GM21381 (cell line): ENCODE results near the gene FOXO6.

Experiments
- ATAC-seq: cut with Tn5 transposase; IDR thresholded peaks from one replicate; pipeline ENCODE4 v1.9.1; 2021; ENCODE audit warnings: mild to moderate bottlenecking, moderate library complexity; ENCODE audit not compliant: unreplicated experiment

The FOXO6 gene

DNA sequence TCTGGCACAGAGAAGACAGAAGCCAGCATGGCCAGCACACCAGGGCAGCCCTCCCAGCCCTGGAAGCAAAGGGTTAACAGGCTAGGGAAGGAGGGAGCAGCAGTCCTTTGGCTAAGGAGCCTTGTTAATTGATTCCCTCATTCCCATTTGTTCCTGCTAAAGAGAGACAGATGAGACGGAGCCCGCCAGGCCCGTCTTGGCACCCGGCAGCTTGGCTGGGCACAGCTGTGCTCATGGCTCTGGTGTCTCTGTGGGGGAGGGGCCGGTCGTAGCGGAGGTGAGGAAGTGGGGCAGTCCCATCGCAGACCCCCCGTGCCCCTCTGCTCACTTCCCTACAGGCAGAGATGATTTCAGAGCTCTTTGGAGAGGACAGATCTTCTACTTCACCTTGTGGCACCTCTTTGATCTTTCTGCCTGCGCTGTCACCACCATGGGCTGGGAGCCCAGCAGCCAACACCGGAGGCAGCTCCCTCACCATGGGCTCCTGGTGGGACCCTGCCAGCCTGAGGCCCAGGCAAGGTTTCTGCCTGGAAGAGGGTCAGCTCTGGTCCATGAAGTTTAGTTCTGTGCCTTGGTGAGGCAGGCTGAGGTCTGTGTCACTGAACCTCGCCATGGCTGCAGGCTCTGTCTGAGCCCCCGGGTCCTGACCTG lies 38.0 kb downstream of the FOXO6 start:
- no peak for ATAC-seq

- no peak for ATAC-seq
Measured at GRCh38 chr1:41400225-41400624, 39.0 kb downstream of the FOXO6 start.

- no peak for ATAC-seq
Measured at GRCh38 chr1:41401899-41402298, 40.7 kb downstream of the FOXO6 start.

- ATAC-seq: no peak
Measured at GRCh38 chr1:41404308-41404761, 43.1 kb downstream of the FOXO6 start.

DNA sequence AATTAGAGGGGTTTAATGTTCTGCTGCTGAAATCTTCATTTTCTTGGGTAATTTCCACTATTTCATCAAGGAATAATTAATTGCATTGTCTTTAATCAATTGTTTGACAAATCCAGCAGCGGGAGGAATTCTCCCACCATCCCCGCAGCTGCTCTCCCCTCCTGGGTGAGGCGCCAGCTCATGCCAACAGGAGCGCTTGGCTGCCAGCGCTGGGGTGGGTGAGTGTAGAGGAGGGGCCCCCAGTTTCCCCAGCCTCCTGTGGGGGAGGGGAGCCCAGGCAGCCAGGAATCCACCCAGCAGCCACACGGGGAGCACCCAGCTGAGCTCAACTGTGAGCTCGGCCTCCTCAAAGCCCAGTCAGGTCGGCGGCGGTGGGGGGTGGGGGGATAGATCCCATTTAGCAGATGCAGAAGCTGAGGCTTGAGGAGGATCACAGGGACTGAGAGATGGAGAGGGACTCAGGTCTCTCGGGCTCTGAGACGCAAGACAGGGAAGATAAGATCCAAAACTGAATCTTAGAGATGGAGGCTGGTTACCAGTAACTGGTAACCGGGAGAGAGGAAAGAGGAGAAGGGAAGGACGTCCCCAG lies 46.5 kb downstream of the FOXO6 start:
- no peak for ATAC-seq

- ATAC-seq: no peak
Measured at GRCh38 chr1:41408691-41409090, 47.5 kb downstream of the FOXO6 start.

DNA sequence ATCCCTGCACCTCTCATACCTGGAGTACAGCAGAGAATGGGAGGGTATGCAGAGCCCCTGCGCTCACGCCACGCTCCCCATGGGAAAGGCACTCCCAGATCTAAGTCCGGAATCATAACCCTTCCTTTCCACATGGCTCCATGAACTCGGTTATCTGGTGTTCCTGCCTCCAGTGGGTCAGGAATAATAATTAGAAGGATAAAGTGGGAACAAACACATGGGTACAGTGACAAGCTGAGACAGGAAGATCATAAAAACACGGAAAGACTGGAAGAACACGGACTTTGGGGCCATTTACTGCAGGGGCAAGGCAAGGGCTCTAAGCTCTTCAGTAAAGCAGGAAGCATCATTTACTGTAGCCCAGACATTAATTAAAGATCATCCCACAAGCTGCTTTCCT lies 48.6 kb downstream of the FOXO6 start:
- ATAC-seq: no peak

GRCh38 chr1:41410462-41410861 lies 49.2 kb downstream of the FOXO6 start:
- no peak for ATAC-seq

GRCh38 chr1:41411229-41411628 lies 50.0 kb downstream of the FOXO6 start:
- ATAC-seq: no peak

DNA sequence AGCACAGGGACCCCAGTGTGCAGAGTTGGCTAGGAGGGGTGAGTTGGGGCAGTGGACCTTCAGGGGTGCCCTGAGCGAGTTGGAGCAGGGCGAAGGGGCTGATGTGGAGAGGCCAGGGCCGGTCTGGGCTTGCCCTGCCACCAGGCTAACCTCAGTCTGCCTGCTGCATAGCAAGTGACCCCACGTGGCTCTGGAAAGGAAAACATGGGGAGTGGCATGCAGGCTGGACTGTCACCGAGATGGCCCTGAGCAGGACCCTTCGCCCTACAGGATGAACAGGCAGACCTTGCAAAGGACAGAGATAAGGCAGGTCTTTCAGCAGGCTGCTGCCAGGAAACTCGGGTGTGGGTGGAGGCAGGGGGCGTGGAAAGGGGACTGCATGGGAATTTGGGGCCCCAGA lies 51.5 kb downstream of the FOXO6 start:
- no peak for ATAC-seq

DNA sequence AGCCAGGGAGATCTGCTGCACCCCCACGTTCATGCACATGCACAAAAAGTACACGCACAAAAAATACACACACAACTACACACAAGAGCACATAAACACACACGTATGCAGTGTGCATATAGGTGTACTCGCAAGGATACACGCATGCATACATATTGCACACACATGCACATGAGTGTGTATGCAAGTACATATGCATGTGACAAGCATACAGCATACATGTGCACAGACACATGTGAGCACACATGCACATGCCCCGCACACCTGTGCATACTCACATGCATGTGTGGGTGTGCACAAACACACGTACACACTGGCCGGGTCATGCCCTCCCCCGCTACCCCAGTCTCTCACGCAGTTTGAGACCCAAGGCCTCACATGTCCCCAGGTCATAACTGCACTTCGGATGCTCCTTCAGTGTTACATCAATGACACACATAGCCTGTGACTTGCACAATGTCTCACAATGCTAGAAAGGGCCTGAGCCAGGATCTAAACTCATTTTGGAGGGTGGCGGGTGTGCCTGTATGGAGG lies 52.6 kb downstream of the FOXO6 start:
- ATAC-seq: no peak

DNA sequence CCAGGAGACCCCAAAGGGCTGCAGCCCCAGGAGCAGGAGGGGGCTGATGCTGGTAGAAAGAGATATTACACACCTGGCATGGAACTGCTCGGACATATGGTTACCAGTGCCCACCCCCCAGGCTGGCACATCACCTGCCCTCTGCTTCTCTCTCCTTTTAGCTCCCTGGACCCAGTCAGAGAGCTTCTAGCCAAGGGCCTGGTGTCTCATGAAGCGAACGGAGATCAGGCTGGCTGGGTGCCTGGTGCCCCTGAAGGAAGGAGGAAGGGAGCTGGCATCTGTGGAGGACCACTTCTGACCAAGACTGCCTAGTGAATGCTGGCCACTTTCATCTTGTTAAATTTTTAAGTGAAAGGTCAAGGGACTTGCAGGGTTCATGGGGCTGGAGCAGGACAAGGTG lies 53.1 kb downstream of the FOXO6 start:
- ATAC-seq: no peak

DNA sequence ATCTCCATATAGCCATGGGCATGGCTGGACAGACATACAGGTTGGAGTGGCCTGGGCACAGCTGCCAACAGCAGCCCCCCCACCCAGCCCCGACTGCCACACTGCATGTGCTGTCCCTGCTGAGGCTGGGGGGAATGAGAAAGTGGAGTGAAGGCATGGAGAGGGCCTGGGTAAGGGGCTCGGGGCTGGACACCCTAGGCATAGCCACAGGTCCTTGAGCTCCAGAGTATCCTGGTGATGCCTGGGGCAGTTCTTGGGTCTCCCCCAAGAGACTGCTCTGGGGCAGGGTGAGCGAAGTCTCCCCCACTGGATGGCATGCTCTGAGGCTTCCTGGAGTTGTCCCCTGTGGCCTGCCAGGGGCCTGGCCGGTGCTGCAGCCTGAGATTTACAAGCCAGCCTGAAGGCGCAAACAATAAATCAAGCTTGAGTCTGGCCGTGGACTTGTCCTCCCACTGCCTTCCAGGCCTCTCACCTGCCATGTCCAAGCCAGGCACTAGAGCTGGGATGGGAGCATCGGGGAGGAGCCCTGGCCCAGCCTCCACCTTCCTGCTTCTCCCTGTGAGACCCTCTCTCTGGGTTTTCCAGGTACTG lies 53.6 kb downstream of the FOXO6 start:
- no peak for ATAC-seq

GRCh38 chr1:41416081-41416480 lies 54.8 kb downstream of the FOXO6 start:
- no peak for ATAC-seq

DNA sequence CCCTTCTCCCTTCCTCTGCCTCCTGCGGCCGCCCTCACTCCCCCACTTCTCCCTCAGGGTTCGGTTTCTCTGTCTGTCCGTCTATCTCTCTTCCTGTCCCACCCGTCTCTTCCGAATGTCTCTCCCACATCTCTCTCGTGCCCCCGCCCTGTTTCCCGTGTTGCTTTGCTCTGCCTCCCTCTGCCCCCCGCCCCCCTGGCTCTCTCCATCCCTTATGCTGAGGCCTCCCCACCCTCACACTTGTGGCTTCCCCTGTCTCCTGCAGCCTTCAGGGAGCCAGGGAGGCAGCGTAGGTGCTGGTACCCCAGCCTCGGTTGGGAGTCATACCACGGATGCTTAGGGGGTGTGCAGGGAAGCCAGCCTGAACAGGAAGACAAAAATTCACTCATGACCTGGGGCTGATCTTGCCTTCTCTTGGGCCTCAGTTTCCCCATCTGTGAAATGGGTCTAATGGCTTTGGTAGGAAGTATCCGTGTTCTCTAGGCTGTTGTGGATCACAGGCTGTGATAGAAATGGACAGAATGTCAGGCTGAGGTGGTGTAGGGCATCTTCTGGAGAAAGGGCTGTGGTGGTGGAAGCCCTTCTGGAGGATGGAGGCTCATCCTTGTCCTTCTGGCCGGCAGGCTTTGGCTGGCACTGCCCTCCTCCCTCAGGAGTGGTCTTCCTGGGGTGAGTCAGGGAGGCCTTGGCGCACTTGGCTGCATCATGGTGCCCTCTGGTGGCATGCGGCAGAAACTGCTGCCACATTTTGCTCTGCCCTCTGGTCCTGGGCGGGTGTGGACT lies 55.5 kb downstream of the FOXO6 start:
- no peak for ATAC-seq

GRCh38 chr1:41417335-41417682 lies 56.1 kb downstream of the FOXO6 start:
- no peak for ATAC-seq

GRCh38 chr1:41417746-41418145 lies 56.5 kb downstream of the FOXO6 start:
- no peak for ATAC-seq

DNA sequence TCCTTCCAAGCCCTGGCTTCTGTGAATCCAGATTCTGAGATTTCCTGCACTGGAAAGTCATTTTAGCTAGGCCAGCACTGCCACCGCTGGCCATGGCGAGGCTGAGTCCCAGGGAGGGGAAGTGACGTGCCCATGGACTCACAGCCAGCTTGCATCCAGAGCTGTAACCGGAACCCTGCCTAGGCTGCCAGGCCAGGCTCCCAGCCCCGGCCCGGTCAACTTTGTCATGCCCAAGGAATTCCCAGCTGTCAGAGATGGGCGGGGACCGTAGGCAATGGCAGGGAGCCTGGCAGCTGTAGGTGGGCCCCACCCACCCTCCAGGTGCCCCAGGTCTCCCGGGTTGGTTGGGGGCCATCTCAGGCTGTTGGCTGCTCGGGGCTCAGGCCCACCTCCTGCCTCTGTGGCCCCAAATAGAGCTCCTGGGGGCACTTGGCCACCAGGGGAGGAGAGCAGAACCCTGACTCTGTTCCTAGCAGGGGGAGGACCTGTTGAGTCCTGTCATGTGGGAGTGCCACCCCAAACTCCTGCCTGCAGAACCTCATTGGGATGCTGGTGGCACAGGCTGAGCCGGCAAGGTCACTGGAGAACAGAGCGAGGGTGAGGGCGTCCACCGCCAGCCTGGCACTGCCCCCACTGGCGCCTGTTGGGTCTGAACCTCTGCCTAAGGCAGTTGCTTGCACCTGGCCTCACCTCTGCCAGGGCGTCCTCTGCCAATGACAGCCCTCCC lies 57.8 kb downstream of the FOXO6 start:
- ATAC-seq: no peak

- ATAC-seq: no peak
Measured at GRCh38 chr1:41419584-41420295, 58.5 kb downstream of the FOXO6 start.

DNA sequence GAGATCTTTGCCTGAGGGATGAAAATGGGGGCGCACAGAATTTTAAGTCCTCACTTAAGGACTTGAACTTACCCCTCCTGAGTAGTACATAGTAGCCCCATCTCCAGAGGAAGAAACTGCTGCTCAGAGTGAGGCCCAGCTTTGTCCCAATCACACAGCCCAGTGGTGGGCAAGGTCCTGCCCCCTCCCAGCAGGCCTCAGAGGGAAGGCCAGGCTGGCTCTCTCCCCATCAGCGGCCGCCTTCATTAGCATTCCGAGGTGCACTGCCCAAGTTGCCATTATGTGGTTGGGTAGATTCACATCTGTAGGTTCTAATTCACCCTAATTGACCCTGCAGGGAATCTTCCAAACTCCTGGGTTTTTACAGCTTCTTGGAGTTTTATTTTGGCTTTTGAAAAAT lies 59.1 kb downstream of the FOXO6 start:
- ATAC-seq: no peak
